ENCODE measurements around the gene METTL1.
A peak's percentile ranks its signal among the peaks of the same experiment; 100 is the strongest.
"Not testable (repeated sequence)": the region's sequence is repeated elsewhere in the genome, so short reads cannot be mapped to it uniquely, and the experiment has no call there.

METTL1 gene

DNA sequence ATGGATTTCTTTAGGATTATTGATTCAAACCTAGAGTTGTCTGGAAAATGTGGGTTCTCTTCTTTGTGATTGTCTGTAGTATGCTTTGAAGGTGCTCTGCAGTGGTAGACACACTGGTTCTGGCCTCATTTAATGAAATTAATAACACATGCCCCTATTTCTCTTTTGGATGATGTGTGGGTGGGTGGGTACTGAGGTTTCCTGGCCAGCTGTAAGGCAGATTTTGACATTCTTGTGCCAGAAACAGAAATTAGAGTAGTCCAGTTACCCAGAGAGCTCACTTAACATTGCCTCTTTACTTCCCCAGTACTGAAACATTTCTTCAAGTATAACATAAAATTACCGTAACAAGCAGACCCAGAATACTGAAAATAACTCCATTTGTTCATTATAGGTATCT lies 25.1 kb upstream of the METTL1 start:
- no peak for DNase-seq

DNA sequence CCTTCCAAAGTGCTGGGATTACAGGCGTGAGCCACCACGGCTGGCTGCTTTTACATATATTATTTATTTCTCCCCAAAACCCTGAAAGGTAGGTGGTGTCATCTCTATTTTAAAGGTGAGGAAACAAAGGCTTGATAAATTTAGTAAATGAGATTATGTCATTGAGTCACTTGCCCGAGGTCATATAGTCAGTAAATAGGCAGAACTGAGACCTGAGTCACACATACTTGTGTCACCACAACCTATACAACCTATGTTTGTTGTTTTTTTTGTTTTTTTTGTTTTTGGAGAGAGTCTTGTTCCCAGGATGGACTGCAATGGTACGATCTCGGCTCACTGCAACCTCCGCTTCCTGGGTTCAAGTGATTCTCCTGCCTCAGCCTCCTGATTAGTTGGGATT lies 23.4 kb upstream of the METTL1 start:
- no peak for DNase-seq

DNA sequence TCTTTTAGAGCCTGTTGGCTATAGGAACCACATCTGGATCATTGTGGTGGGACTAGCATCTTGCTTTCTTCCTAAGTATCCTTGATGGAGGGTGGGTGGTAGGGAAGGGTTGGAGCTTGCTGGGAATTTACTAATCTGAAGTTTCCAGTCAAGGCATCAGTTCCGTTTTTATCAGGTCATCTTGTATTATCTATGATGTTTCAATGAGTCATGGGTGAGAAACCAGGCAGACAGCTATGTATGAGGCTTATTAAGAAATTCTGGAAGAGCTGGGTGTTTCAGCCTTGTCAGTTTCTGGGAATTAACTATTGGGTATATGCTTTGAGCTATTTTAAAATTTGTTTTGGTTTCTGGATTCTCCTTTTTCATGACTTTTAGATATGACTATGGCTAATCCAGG lies 22.0 kb upstream of the METTL1 start:
- DNase-seq, result no peak

DNA sequence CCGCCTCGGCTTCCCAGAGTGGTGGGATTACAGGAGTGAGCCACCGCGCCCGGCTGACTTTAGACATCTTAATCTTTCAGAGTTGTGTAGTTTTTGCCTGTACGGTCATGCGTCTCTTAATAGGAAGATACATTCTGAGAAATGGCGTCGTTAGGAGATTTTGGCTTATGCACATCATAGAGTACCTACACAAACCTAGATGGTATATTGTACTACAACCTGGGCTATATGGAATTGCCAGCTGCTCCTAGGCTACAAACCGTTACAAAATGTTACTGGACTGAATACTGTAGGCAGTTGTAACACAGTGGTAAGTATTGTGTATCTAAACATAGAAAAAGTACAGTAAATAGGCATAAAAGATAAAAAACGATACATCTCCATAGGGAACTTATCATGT lies 12.0 kb upstream of the METTL1 start:
- no peak for DNase-seq

DNA sequence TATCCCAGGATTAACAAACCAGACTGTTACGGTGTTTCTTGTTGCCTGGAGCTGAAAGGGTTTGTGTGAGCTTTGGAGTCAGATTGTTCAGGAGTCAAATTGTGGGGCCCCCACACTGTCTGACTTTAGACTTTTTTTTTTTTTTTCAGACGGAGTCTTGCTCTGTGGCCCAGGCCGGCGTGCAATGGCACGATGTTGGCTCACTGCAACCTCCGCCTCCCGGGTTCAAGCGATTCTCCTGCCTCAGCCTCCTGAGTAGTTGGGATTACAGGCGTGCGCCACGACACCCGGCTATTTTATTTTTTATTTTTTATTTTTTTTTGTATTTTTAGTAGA lies 11.5 kb upstream of the METTL1 start:
- no peak for DNase-seq

DNA sequence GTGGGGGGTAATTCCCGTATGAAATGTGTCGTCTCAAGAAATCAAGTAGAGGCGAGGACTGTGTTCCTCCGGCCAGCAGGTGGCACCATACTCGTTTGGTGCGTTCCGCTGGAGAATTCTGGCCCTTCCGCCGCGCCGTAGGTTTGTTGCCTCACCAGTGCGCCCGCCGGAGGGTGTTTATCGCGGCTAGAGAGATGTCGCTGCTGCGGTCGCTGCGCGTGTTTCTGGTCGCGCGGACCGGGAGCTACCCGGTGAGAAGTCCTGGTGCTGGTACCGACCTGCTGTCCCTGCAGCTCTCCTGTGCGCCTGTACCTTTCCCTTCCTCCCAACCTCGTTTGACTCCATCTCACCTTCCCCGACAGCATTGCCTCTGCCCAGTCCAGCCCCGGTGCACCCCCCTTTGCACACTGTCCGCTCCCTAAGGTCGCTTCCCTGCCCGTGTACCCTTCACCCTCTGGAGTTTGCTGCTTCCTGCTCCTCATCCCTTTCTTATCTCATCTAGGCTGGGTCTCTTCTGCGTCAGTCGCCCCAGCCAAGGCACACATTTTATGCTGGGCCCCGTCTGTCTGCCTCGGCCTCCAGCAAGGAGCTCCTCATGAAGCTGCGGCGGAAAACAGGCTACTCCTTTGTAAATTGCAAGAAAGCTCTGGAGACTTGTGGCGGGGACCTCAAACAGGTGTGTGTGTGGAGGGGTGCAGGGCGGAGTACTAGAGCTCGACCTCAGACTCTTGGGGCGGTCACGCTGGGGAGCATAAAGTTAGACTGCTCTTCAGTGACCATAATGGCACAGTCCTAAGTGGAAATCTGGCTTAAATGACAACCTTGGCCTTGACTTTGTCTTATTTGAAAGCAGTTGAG lies 10.9 kb upstream of the METTL1 start, which contains the start of gene TSFM:
Gene TSFM, plus strand, starts transcription at position 180 of the 858 bp plus-strand sequence. Its CDS starts 15 bp downstream, at position 195.
- peak; percentile 96 for DNase-seq

DNA sequence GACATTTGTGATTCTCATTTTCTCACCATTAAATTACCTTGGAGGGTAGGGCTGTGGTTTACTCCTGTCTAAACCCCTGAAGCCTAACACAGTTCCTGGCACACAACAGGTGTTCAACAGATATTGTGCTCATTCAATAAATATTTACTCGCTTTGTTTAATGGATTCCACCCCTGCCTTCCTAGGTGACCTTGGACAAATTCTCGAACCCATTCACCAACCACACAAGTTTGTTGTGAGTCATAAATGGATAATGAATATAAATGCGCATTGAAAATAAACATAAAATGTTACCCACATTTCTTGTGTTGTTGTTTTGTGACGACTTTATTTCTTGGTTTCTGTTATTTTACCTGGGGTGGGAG lies 10.3 kb upstream of the METTL1 start:
- no peak for DNase-seq

DNA sequence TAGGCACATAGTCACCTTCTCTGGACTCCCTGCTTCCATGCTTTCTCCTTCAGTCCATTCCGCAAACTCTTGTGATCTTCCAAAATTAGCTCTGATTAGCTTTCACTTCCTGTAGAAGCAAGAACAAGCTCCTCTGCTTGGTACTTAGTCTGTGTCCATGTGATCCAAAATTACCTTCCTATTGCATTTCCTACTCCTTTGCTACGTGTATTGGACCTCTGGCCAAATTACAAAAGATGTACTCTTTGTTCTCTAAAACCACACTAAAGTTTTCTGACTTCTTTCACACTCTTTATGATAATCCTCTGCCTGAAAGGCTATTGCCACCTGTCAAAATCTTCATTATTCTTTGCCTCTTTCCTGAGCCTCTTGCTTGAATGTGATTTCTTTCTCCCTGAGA lies 9.9 kb upstream of the METTL1 start:
- no peak for DNase-seq

DNA sequence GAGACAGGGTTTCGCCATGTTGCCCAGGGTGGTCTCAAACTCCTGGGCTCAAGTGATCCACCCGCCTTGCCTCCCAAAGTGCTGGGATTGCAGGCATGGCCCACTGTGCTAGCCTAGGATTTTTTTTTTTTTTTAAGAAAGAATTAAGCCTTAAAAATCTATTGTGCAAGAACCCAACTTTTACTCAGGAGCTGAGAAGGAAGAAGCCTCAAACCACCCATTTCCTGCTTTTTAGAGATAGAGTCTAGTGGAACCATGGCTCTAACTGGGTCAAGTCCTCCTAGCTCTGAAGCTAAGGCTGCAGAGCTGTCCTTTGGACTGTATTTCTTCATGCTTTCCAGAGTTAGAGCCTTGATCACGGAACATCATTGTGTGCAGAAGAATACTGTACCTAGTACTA lies 9.3 kb upstream of the METTL1 start:
- DNase-seq, result no peak

DNA sequence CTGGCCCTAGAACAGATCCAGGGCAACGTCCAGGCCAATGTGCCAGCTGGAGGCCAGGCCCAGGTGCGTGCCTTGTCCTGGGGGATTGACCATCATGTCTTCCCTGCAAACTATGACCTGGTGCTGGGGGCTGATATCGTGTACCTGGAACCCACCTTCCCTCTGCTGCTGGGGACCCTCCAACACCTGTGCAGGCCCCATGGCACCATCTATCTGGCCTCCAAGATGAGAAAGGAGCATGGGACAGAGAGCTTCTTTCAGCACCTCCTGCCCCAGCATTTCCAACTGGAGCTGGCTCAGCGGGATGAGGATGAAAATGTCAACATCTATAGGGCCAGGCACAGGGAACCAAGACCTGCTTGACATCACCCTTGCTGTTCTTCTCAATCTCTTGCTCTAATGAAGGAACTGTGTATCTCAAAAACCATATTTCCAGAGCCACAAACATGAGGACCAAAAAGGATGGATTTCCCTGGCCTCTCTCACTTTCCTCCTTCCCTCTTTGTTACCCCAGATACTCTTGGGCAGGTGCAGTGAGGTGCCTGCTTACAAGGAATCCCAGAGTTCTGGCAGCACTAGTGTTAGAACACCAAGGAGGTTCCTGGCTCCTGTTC lies 8.5 kb upstream of the METTL1 start:
- no peak for DNase-seq

DNA sequence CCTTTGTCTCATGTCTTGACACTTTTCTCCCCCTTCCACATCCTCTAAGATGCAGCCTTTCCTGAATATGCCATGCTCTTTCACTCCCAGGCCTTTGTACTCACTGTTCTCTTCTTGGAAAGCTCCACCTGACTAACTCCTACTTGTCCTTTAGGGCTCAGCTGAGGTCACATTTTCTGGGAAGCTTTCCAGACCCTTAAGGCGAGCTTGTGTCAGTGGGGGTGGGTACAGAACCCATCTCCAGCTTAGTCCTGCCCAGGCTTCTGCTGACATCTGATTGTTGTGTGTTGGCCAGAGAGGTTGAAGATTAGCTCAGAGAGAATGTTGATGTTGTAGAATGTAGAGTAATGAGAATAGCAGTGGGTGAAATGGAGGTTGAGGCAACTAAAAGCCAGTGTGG lies 7.8 kb upstream of the METTL1 start:
- DNase-seq, result no peak

DNA sequence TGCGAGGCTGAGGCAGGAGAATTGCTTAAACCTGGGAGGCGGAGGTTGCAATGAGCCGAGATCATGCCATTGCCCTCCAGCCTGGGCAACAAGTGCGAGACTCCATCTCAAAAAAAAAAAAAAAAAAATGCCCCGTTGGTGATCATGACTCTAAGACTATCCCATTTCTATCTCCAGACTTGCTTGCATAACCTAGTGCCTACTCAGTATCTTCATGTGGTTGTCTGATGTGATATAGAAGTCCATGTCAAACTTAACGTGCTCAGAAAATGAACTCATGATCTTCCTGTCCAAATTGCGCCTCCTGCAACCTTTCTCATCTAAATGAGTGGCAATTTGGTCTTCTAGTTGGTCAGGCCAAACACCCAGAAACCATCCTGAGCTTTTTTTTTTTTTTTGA lies 6.0 kb upstream of the METTL1 start:
- DNase-seq, result no peak

DNA sequence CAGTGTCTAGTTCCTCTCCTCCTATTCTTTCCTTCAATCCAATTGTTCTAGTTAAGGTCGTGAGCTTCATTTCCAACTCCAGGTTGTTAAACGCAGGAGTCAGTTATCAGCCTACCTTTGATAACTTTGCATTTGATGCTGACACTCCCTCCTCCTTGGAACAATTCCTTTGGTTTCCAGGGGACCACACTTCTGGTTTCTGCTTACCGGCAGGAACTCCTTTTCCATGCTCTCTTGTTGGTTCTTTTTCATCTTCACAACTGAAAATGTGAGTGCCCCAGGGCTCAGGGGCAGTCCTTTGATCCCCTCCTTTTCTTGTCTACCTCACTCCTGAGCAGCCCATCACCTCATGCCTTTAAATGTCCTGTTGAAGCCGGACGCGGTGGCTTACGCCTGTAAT lies 5.5 kb upstream of the METTL1 start:
- DNase-seq, result no peak

DNA sequence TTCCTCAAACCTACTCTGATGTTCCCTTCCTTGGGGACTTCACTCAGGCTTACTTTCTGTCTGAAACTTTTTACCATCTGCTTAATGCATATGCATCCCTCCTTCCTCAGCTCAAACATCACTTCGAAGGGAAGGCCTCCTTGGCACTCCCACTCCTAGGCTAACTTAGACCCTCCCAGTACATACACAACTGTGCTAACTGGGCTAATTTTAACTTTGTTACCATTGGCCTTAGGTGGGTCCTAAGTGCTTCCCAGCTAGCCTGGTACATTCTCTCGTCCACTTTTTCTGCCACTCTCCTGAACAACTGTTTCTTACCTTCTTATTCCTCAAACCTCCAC lies 4.3 kb upstream of the METTL1 start:
- DNase-seq, result no peak

DNA sequence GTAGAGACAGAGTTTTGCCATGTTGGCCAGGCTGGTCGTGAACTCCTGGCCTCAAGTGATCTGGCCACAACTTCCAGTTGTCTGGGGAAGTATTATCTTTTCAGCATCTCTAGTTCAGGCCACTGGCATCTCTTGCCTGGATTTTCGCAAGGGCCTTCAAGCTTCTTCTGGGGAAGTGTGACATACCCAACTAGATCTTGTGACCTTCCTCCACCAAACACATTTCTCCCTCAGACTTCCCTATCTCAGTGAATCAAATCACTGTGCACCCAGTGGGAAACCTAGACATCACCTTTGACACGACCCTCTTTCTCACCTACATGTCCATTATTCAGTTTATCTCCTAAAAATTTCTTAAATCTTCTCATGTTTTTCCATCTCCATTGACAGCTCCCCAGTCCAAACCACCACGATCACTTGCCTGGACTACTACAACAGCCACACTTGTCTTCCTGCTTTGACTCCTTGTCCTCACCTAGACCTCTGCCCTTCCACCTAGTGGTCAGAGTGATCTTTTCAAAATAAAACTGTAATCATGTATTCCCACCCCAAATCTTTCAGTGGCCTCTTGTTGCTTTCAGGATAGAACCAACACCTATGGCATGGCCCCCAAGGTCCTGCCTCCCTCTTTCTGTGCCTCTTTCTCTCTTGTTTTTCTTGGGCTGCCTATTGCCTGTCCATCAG lies 3.8 kb upstream of the METTL1 start:
- DNase-seq, result no peak

DNA sequence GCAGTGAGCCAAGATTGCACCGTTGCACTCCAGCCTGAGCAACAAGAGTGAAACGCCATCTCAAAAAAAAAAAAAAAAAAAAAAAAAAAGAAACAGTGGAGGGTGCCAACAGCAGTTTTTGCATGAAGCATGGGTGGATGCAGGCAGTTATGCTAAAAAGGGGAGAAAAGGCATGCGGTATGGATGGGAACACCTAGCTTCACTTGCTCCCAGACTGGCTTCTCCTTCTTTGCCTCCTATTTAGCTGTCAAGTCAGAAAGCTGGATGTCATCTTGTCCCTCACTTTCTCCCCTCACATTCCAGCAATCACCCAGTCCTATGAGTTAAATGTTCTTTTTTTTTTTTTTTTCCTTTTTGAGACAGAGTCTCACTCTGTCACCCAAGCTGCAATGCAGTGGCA lies 3.1 kb upstream of the METTL1 start:
- no peak for DNase-seq

DNA sequence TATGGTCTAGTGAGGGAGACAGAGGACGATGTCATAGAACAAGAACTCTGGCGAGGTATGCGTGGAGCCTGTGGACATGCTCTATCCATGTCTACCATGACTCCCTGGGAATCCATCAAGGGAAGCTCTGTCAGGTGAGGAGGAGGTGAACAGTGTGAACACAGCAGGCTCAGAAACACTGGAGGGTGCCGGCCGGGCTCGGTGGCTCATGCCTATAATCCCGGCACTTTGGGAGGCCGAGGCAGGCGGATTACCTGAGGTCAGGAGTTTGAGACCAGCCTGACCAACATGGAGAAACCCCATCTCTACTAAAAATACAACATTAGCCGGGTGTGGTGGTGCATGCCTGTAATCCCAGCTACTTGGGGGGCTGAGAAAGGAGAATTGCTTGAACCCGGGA lies 2.7 kb upstream of the METTL1 start:
- not testable (repeated sequence) for DNase-seq

DNA sequence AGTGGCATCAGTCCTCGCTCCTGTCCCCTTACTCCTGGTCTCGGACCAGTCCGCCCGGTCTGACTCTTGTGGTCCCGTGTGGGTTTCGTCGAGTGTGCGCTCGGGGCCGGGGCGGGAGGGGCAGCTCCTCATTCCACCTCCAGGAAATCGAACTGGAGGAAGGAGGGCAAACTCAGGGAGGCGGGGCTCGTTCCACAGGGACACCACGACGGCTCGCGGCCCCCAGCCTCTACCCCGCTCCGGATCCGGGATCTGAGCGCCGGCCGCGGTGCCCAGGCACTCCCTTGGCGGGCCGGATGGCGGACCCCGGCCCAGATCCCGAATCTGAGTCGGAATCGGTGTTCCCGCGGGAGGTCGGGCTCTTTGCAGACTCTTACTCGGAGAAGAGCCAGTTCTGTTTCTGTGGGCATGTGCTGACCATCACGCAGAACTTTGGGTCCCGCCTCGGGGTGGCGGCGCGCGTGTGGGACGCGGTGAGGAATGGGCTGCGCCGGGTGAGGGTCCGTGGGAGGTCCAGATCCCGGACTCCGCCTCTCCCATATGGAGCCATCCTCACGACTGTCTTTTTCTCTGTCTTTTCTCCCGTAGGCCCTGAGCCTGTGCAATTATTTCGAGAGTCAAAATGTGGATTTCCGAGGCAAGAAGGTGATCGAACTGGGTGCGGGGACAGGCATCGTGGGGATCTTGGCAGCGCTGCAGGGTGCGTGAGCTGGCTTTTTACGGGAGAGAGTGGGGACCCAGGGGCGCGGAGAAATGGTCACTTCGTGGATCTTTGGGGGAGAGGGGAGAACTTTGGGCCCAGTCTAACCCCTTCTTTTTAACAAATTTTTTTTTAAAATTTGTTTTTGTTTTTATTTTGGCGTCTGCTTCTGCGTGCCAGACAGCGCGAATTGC lies 771 bp upstream of the METTL1 start, which contains the start of gene EEF1AKMT3:
Gene EEF1AKMT3, plus strand, starts transcription at position 186 of the 894 bp plus-strand sequence. Its CDS starts 111 bp downstream, at position 297.
- no peak for DNase-seq

DNA sequence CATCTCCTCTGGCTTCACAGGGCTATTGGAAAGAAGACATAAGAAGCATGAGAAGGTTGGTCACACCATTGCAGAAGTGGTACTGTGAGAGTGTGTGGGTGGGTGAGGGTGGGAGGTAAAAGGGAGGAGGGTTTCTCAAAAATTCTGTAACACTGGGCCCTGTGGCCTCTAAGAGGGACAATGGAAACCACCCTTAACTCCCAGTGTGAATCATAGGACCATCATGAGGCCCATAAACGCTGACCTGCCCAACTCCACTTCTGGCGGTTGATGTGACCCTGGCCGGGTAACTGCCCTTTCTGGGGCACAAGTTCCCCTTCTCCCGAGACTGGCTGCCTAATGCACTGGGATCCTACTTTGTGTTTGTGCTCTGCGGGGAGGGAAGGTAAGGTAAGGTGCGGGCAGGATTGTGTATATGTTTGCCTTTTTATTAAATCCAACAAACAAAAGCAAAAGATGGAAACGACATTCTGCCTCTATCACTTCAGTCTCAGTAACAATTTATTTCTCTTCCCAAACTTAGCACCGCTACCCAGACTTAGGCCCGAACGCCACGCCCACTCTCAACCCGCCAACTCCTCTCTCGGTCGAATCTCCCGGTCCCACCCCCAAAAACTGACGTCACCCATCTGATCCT lies 551 bp downstream of the METTL1 start:
- DNase-seq, result no peak

DNA sequence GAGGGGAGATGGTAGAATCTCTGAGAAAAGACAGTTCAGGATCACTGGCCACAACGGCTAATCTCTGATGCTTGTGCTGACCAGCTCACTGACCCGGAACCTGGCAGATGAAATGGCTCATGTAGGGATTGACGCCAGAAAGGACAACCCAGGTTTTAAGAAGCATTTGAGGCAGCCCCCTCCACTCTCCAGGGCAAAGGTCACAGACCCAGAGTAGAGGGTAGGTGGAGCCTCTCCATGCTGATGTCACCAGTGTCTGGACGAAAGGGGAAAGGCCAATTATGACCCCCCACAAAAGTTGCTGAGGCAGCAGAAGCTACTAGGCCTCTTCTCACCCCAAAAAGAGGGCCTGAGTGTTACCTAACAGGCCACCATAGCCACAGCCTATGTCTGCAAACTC lies 1.2 kb downstream of the METTL1 start:
- no peak for DNase-seq

DNA sequence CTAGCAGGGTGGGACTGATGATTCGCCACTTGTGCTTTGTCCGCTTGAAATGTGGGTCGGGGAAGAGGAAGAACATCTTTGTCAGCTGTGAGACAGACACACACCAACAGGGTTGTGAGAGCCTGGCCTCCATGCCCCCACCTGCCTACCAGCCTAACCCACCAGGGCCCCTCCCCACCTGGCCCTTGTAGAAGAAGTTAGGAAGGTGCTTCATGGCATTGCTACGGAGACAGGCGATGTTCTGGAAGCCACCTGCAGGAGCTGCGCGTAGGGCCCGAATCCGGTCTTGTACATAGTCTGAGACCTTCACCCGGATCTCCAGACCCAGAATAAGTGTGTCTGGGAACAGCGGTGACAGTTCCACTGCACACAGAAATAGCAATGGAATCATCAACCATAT lies 2.3 kb downstream of the METTL1 start:
- no peak for DNase-seq

DNA sequence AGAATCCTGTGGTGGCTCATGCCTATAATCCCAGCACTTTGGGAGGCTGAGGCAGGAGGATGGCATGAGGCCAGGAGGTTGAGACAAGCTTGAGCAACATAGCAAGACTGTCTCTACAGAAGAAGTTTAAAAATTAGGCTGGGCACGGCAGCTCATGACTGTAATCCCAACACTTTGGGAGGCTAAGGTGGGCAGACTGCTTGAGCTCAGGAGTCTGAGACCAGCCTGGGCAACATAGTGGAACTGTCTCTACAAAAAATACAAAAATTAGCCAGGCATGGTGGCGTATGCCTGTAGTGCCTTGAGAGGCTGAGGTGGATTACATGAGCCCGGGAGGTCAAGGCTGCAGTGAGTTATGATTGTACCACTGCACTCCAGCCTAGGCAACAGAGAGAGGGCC lies 4.0 kb downstream of the METTL1 start:
- no peak for DNase-seq

DNA sequence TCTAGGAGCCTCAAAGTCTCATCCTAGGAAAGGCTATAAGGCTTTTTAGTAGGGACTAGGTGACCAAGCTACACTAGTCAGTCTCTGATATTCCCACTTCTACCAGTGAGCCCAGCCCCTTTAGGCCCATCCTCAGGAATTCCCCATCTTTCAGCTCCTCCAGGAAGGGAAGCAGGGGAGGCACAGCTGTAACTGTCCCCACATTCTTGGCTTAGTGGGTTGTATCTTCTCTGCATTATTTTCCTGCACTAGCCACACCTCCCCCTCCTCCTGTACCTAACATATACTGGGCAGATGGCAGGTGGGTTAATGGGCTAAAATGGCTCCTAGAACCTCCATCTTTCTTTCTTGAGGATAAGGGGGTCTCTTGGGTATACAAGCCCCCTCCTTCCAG lies 4.6 kb downstream of the METTL1 start:
- DNase-seq, result no peak

Data from retina (tissue), 1 donor.